ENCODE results near the gene DOC2A.
A peak's percentile ranks its signal among the peaks of the same experiment; 100 is the strongest.

The DOC2A gene

GRCh38 chr16:30006659-30007377, 4.0 kb downstream of the DOC2A start:
- TF ChIP-seq CTCF (IDR thresholded peaks at IDR 0.05): no peak
- H3K4me3 ChIP-seq (ENCODE audit: low read depth, low read length): no peak overlapping the region

DNA sequence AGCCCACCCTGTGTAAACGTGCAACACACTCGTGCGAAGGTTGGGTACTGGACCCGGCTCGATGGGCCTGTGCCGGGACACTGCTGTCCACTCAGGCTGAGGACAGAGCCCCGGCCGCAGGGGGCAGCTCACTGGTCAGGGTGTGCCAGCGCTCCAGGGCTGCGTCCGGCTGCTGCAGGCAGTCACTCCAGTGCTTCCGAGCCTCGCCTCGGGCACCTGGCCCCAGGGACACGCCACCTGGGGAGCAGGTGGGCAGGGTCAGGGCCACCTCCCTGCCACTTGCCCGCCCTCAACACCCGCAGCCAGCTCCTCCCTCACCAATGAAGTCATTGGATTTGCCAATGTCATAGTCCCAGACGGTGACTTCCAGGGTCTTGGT, 4.7 kb downstream of the DOC2A start:
- H3K27me3 ChIP-seq (ENCODE audit: control insufficient read depth, insufficient read depth, low read length): peaks cover 4% of the 10 kb centered on the region
- H3K9ac ChIP-seq: no peak overlapping the region
- no peaks in the 10 kb centered on the region for H3K36me3 ChIP-seq (ENCODE audit: control insufficient read depth, insufficient read depth, low read length)
- H3K4me3 ChIP-seq (ENCODE audit: low read depth, low read length): no peak overlapping the region
- H3K27ac ChIP-seq: no peak overlapping the region
- no peaks in the 10 kb centered on the region for H3K9me3 ChIP-seq (ENCODE audit: control insufficient read depth, low read length)
- H3K4me2 ChIP-seq (ENCODE audit: low read length): no peak overlapping the region
- no peak overlapping the region for H2AFZ ChIP-seq
- peaks cover 3% of the 10 kb centered on the region for H3K4me1 ChIP-seq
- TF ChIP-seq CTCF (IDR thresholded peaks at IDR 0.05): no peak
- H3K79me2 ChIP-seq: no peaks in the 10 kb centered on the region

More at GRCh38 chr16:30006659-30007377, 4.0 kb downstream of the DOC2A start:
- Histone ChIP-seq H3K27me3 (ENCODE audit: control insufficient read depth, insufficient read depth, low read length) (peaks cover 4% of the 10 kb centered on the region), H3K27ac (no peak overlapping the region), H3K9me3 (ENCODE audit: control insufficient read depth, low read length) (no peaks in the 10 kb centered on the region), H3K4me2 (ENCODE audit: low read length) (no peak overlapping the region), H2AFZ (no peak overlapping the region), H3K79me2 (no peaks in the 10 kb centered on the region), H3K9ac (no peak overlapping the region), H3K36me3 (ENCODE audit: control insufficient read depth, insufficient read depth, low read length) (no peaks in the 10 kb centered on the region), H3K4me1 (peaks cover 3% of the 10 kb centered on the region)

- TF ChIP-seq CTCF (IDR thresholded peaks at IDR 0.05): peak; percentile 83
- Histone ChIP-seq H2AFZ (no peak overlapping the region), H3K4me3 (ENCODE audit: low read depth, low read length) (no peak overlapping the region), H3K9me3 (ENCODE audit: control insufficient read depth, low read length) (no peaks in the 10 kb centered on the region), H3K4me1 (peaks cover under 1% of the 10 kb centered on the region), H3K79me2 (no peaks in the 10 kb centered on the region), H3K9ac (no peak overlapping the region), H3K27ac (no peak overlapping the region), H3K4me2 (ENCODE audit: low read length) (no peak overlapping the region), H3K36me3 (ENCODE audit: control insufficient read depth, insufficient read depth, low read length) (no peaks in the 10 kb centered on the region), H3K27me3 (ENCODE audit: control insufficient read depth, insufficient read depth, low read length) (peaks cover 2% of the 10 kb centered on the region)
Observed at GRCh38 chr16:30005341-30006094, 5.3 kb downstream of the DOC2A start.

GRCh38 chr16:30004811-30005242, 6.0 kb downstream of the DOC2A start:
- no peaks in the 10 kb centered on the region for H3K4me1 ChIP-seq
- TF ChIP-seq CTCF (IDR thresholded peaks at IDR 0.05): no peak
- H2AFZ ChIP-seq: no peak overlapping the region
- no peaks in the 10 kb centered on the region for H3K79me2 ChIP-seq
- no peak overlapping the region for H3K27ac ChIP-seq
- H3K9me3 ChIP-seq (ENCODE audit: control insufficient read depth, low read length): no peaks in the 10 kb centered on the region
- H3K27me3 ChIP-seq (ENCODE audit: control insufficient read depth, insufficient read depth, low read length): no peaks in the 10 kb centered on the region
- H3K9ac ChIP-seq: no peak overlapping the region
- H3K36me3 ChIP-seq (ENCODE audit: control insufficient read depth, insufficient read depth, low read length): no peaks in the 10 kb centered on the region
- no peak overlapping the region for H3K4me3 ChIP-seq (ENCODE audit: low read depth, low read length)
- H3K4me2 ChIP-seq (ENCODE audit: low read length): no peak overlapping the region
